HEK293T (cell line): ENCODE measurements around the gene BBX.

Experiments used
- BHLHE40 ChIP-seq: fragments of 450-650 bp; IDR thresholded peaks from 2 replicates; pipeline ENCODE4 v1.6.1; 2016; ENCODE audit warnings: mild to moderate bottlenecking, moderate library complexity, borderline replicate concordance
- ELF4 ChIP-seq: fragments of 450-650 bp; IDR thresholded peaks from 2 replicates; pipeline ENCODE4 v1.6.1; 2017; ENCODE audit warnings: antibody characterized with exemption
- FOXM1 ChIP-seq: fragments of 450-650 bp; IDR thresholded peaks from 2 replicates; pipeline ENCODE4 v1.6.1; 2017; ENCODE audit warnings: mild to moderate bottlenecking, borderline replicate concordance
- HDGF ChIP-seq: fragments of 450-650 bp; IDR thresholded peaks from 2 replicates; pipeline ENCODE4 v1.6.1; 2017; ENCODE audit warnings: antibody characterized with exemption, borderline replicate concordance
- L3MBTL2 ChIP-seq: fragments of 450-650 bp; conservative IDR thresholded peaks from 2 replicates; pipeline ENCODE4 v1.6.1; 2016; ENCODE audit warnings: mild to moderate bottlenecking
- LEF1 ChIP-seq: fragments of 450-650 bp; IDR thresholded peaks from 2 replicates; pipeline ENCODE4 v1.6.1; 2017; ENCODE audit warnings: mild to moderate bottlenecking, borderline replicate concordance
- NFRKB ChIP-seq: fragments of 450-650 bp; IDR thresholded peaks from 2 replicates; pipeline ENCODE4 v1.6.1; 2016; ENCODE audit warnings: mild to moderate bottlenecking, moderate library complexity
- PKNOX1 ChIP-seq: fragments of 450-650 bp; IDR thresholded peaks from 2 replicates; pipeline ENCODE4 v1.6.1; 2016
- SP1 ChIP-seq: fragments of 450-650 bp; IDR thresholded peaks from 2 replicates; pipeline ENCODE4 v1.6.1; 2017
- SUZ12 ChIP-seq: fragments of 450-650 bp; IDR thresholded peaks from 2 replicates; pipeline ENCODE4 v1.6.1; 2016; ENCODE audit warnings: mild to moderate bottlenecking
- ZNF384 ChIP-seq: fragments of 450-650 bp; IDR thresholded peaks from 2 replicates; pipeline ENCODE4 v1.6.1; 2016

GRCh38 chr3:107846279-107846852 lies 323.6 kb downstream of the BBX start:
- TF ChIP-seq PKNOX1, result no peak
- TF ChIP-seq HDGF, result no peak
- TF ChIP-seq ELF4, result no peak
- TF ChIP-seq ZNF384, result no peak
- no peak for TF ChIP-seq SP1
- no peak for TF ChIP-seq SUZ12
- no peak for TF ChIP-seq LEF1
- TF ChIP-seq BHLHE40, result no peak
- TF ChIP-seq NFRKB, result no peak
- no peak for TF ChIP-seq FOXM1
- no peak for TF ChIP-seq L3MBTL2
